Hypothalamus (tissue), 51 donors: ENCODE results near the gene C3.

Experiments
- DNase-seq, 51 donors: peaks; one replicate each; lab custom pipeline; 2025; lab: John Stamatoyannopoulos, UW

Gene C3

GRCh38 chr19:6733338-6734095 lies 13.1 kb upstream of the C3 start:
- DNase-seq = no peak

GRCh38 chr19:6732803-6733337 lies 12.4 kb upstream of the C3 start:
- no peak for DNase-seq

GRCh38 chr19:6731822-6732221 lies 11.4 kb upstream of the C3 start:
- no peak for DNase-seq

GRCh38 chr19:6730941-6731670 lies 10.7 kb upstream of the C3 start:
- no peak for DNase-seq

- peak in 40 of 51 donors; percentile 4 to 76 (median 45) for DNase-seq
Measured at GRCh38 chr19:6730153-6730804, 9.8 kb upstream of the C3 start.

- no peak for DNase-seq
Measured at GRCh38 chr19:6729573-6730152, 9.2 kb upstream of the C3 start.

GRCh38 chr19:6728346-6728745 lies 7.9 kb upstream of the C3 start:
- DNase-seq = peak in 15 of 51 donors; percentile 5 to 38 (median 18)

- DNase-seq = no peak
Measured at GRCh38 chr19:6725513-6726231, 5.2 kb upstream of the C3 start.

- DNase-seq = no peak
Measured at GRCh38 chr19:6724631-6725492, 4.4 kb upstream of the C3 start.

GRCh38 chr19:6723738-6724137 lies 3.3 kb upstream of the C3 start:
- peak in 2 of 51 donors; percentile 1 to 29 for DNase-seq

- no peak for DNase-seq
Measured at GRCh38 chr19:6723108-6723618, 2.7 kb upstream of the C3 start.

- no peak for DNase-seq
Measured at GRCh38 chr19:6721773-6722172, 1.3 kb upstream of the C3 start.

- DNase-seq = no peak
Measured at GRCh38 chr19:6721138-6721474, 656 bp upstream of the C3 start.

- DNase-seq = no peak
Measured at GRCh38 chr19:6719992-6720368, 470 bp downstream of the C3 start.

GRCh38 chr19:6719540-6719861 lies 949 bp downstream of the C3 start:
- peak in 5 of 51 donors; percentile 4 to 31 (median 13) for DNase-seq

GRCh38 chr19:6718741-6719539 lies 1.5 kb downstream of the C3 start:
- peak in 23 of 51 donors; percentile 6 to 73 (median 32) for DNase-seq

GRCh38 chr19:6718111-6718740 lies 2.2 kb downstream of the C3 start:
- no peak for DNase-seq

GRCh38 chr19:6717441-6717971 lies 2.9 kb downstream of the C3 start:
- DNase-seq = no peak
